GM06990 (cell line): ENCODE measurements around the gene SAMD11.
"Not testable (repeated sequence)": the region's sequence is repeated elsewhere in the genome, so short reads cannot be mapped to it uniquely, and the experiment has no call there.

Experiments
- DNase-seq: peaks from one replicate; pipeline ENCODE4 v3.0.0-alpha.2; 2011; ENCODE audit not compliant: insufficient read length; ENCODE audit errors: extremely low read depth
- H3K27me3 ChIP-seq: replicated peaks from 2 replicates; pipeline ENCODE4 v1.6.0; 2011; ENCODE audit warnings: low read length; ENCODE audit not compliant: control insufficient read depth, insufficient read depth
- H3K36me3 ChIP-seq: 2 replicates; pipeline ENCODE4 v1.5.1; 2011; ENCODE audit warnings: low read length; ENCODE audit not compliant: control insufficient read depth, insufficient read depth
- H3K4me3 ChIP-seq: replicated peaks from 2 replicates; pipeline ENCODE4 v1.5.1; 2011; ENCODE audit warnings: low read depth, mild to moderate bottlenecking, control low read depth, low read length
- TF ChIP-seq, protein P1 (sequence below): IDR thresholded peaks from 2 replicates; pipeline ENCODE4 v1.5.1; 2011; ENCODE audit warnings: low read length, control low read depth, mild to moderate bottlenecking, inconsistent platforms; ENCODE audit not compliant: insufficient read depth, poor library complexity, severe bottlenecking

The SAMD11 gene

DNA sequence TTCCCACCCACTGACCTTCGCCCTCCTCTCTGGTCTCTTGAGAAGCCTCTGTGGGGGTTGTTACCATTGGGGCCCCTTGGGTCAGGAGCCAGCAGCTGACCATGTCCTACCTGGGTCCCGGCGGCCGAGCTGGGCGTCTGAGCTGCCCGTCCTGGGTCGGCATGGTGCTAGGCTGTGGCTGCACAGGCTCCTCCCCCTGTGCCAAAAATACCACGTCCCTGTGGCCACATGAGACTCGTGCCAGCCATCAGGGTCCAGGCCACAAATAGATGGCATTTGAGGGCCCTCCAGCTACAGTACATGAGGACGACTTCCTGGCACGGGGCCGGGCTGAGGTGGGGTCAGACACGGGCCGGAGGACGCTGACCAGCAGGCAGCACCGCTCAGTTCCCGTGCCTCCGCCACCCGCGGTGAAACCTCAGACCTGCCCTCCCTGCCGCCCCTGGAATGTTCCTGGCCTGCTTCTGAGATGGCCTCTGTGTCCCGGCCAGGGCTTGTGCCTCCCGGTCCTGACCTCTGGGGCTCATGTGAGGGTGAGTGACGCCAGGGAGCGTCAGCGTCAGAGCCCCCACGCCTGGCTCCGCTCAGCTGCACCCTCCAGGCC lies 58.3 kb downstream of the SAMD11 start, which contains the start of gene PERM1:
Gene PERM1 (minus strand): TSS at position 139 of the 604 bp plus-strand sequence. CDS start 1,064 bp downstream, outside the sequence.
- no peak within 1 kb of the TSS for H3K4me3 ChIP-seq
- H3K27me3 ChIP-seq, result no peaks in the 10 kb centered on the region; the same call in 1 of the 2 replicates
- no peak for DNase-seq
- no peaks in the 10 kb centered on the region for H3K36me3 ChIP-seq
- TF ChIP-seq, protein P1, sequence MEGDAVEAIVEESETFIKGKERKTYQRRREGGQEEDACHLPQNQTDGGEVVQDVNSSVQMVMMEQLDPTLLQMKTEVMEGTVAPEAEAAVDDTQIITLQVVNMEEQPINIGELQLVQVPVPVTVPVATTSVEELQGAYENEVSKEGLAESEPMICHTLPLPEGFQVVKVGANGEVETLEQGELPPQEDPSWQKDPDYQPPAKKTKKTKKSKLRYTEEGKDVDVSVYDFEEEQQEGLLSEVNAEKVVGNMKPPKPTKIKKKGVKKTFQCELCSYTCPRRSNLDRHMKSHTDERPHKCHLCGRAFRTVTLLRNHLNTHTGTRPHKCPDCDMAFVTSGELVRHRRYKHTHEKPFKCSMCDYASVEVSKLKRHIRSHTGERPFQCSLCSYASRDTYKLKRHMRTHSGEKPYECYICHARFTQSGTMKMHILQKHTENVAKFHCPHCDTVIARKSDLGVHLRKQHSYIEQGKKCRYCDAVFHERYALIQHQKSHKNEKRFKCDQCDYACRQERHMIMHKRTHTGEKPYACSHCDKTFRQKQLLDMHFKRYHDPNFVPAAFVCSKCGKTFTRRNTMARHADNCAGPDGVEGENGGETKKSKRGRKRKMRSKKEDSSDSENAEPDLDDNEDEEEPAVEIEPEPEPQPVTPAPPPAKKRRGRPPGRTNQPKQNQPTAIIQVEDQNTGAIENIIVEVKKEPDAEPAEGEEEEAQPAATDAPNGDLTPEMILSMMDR, result no peak

DNA sequence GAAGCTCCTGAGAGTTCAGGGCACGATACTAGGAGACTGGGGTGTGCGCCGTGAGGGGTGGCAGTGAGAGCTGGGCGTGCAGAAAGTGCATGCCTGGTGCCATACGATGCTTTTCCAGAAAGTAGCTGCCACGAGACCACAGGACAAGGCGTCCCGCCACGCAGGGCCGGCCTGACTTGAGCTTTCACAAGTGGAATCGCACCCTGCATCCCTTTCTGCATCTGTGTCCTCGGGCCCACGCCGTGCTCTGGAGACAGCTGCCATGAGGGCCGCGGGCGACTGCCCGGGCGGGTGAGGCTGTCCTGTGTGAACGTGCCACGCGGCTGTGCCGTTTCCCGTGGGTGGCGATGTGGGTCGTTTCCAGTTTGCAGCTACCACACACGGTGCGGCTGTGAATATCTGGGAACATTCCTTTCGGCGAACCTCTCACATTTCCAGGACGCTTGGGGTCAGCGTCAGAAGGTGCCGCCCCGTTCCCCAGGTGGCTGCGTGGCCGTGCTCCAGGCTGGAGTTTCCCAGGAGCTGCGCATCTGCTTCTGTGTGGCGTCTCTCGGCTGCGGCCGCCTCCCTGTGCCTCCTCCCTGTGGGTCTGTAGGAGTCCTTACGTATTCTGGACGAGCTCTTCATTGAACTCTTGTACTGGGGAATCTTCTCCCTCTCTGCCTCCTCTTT lies 59.2 kb downstream of the SAMD11 start:
- peak; percentile 4 for DNase-seq
- TF ChIP-seq, protein P1, result no peak
- Histone ChIP-seq H3K36me3 (no peaks in the 10 kb centered on the region), H3K4me3 (no peak overlapping the region), H3K27me3 (no peaks in the 10 kb centered on the region; the same call in 1 of the 2 replicates)

DNA sequence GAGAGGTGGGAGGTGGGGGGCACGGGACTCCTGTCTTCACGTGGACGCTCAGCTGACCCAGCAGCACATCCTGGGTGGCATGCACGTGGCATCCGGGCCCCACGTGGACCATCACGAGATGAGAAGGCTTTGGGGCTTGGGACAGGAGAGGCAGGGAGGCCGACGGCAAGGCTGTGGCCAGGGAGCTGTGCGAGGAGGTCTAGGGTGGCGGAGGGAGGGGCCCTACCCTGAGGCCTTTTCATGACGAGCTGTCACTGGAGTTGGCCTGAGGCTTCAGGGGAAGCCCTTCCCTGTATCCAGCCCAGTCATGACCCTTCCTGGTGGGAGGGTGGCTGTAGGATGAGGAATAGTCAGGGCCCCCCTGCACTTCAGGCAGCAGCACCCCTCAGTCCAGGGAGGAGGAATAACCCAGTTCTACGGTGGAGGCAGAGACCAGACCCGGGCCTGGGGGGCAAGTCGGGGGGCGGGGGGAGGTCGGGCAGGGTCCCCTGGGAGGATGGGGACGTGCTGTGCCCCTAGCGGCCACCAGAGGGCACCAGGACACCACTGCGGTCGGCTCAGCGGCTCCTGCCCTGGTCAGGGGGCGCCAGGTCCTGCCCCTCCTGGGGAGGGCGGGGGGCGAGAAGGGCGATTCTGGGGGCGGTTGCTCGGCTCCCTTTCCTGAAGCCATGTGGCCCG lies 60.2 kb downstream of the SAMD11 start:
- TF ChIP-seq, protein P1, result peak; percentile 97
- Histone ChIP-seq H3K36me3 (no peaks in the 10 kb centered on the region), H3K4me3 (no peak overlapping the region), H3K27me3 (no peaks in the 10 kb centered on the region; the same call in 1 of the 2 replicates)
- DNase-seq, result peak; percentile 39

DNA sequence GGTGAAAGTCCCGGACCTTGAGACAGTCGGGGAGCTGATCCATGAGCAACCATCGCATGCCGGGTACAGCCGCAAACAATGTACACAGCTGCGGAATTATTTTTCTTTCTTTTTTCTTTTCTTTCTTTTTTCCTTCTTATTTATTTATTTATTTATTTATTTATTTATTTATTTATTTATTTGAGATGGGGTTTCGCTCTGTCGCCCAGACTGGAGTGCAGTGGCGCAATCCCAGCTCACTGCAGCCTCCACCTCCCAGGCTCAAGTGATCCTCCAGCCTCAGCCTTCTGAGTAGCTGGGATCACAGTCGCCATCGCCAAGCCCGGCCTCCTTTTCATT lies 60.7 kb downstream of the SAMD11 start:
- DNase-seq, result no peak
- Histone ChIP-seq H3K4me3 (no peak overlapping the region), H3K27me3 (no peaks in the 10 kb centered on the region; the same call in 1 of the 2 replicates), H3K36me3 (no peaks in the 10 kb centered on the region)
- TF ChIP-seq, protein P1, result no peak

DNA sequence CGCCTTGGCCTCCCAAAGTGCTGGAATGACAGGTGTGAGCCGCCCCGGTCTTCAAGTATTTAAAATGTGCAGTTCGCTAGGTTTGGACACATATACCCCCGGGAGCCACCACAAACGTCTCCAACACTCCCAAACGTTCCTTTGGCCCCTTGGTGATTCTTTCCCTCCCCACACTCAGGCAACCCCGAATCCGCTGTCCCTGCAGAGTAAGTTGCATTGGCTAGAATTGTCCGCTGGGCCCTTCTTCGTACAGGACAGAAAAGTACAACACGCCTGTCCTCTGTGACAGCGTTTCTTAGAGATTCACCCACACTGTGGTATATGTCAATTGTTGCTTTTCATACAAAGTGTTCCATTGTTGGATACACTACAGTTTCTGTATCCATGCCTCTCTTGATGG lies 61.4 kb downstream of the SAMD11 start:
- TF ChIP-seq, protein P1, result no peak
- no peak overlapping the region for H3K4me3 ChIP-seq
- no peaks in the 10 kb centered on the region for H3K36me3 ChIP-seq

DNA sequence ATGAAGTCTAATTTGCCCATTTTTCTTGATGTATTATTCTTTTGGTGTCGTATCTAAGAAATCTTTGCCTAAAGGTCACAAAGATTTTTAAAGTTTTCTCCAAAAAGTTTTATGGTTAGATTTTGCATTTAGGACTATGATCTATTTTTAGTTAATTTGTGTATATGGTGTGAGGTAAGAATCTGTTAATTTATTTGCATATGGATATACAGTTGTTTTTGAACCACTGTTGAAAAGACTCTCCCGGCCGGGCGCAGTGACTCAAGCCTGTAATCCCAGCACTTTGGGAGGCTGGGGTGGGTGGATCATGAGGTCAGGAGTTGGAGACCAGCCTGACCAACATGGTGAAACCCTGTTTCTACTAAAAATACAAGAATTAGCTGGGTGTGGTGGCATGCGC lies 64.3 kb downstream of the SAMD11 start:
- H3K36me3 ChIP-seq, H3K27me3 ChIP-seq, H3K4me3 ChIP-seq, DNase-seq: not testable (repeated sequence)

More for the DNA sequence above, 61.4 kb downstream of the SAMD11 start:
- DNase-seq, result no peak
- H3K27me3 ChIP-seq, result no peaks in the 10 kb centered on the region; the same call in 1 of the 2 replicates

GRCh38 chr1:991275-991674 lies 67.6 kb downstream of the SAMD11 start:
- not testable (repeated sequence) for H3K4me3 ChIP-seq, H3K27me3 ChIP-seq, H3K36me3 ChIP-seq, DNase-seq
